Nephron (organoid): ENCODE data around the gene ST8SIA5.

ENCODE experiments used
- H3K27ac Mint-ChIP-seq, 3 experiments: 2 replicates each; pipeline ENCODE4 v1.8.0; 2020; ENCODE audit warnings: mixed read lengths in 3 of 3, mild to moderate bottlenecking in 2 of 3, moderate library complexity in 1 of 3
- H3K27me3 Mint-ChIP-seq: 2 replicates; pipeline ENCODE4 v1.8.0; 2021; ENCODE audit warnings: low read depth, mild to moderate bottlenecking, moderate library complexity, mixed read lengths
- H3K36me3 Mint-ChIP-seq: 2 replicates; pipeline ENCODE4 v1.8.0; 2020; ENCODE audit warnings: low read depth, mixed read lengths
- H3K4me1 Mint-ChIP-seq: 2 replicates; pipeline ENCODE4 v1.8.0; 2020; ENCODE audit warnings: mixed read lengths
- H3K4me3 Mint-ChIP-seq, 3 experiments: 2 replicates each; pipeline ENCODE4 v1.8.0; 2020; ENCODE audit warnings: mild to moderate bottlenecking in 3 of 3, mixed read lengths in 3 of 3, moderate library complexity in 2 of 3
- H3K9me3 Mint-ChIP-seq: 2 replicates; pipeline ENCODE4 v1.8.0; 2020; ENCODE audit warnings: mixed read lengths
- CTCF ChIP-seq, 3 experiments: fragments of 200-600 bp; sonication (generic); IDR thresholded peaks; one replicate each; pipeline ENCODE4 v1.5.0; 2021; ENCODE audit warnings: antibody characterized with exemption in 3 of 3; ENCODE audit not compliant: unreplicated experiment in 3 of 3

ST8SIA5 gene

GRCh38 chr18:46650681-46651080, 106.2 kb downstream of the ST8SIA5 start:
- no peak for TF ChIP-seq CTCF (IDR thresholded peaks at IDR 0.05; ENCODE audit: unreplicated experiment in 3 of 3)
- Mint-ChIP-seq H3K36me3 (no peaks in the 10 kb centered on the region), H3K27me3 (peaks cover 19% of the 10 kb centered on the region), H3K4me3 (no peak overlapping the region), H3K4me1 (no peaks in the 10 kb centered on the region), H3K9me3 (no peaks in the 10 kb centered on the region), H3K27ac (no peak overlapping the region)

GRCh38 chr18:46649071-46649862, 107.6 kb downstream of the ST8SIA5 start:
- TF ChIP-seq CTCF (IDR thresholded peaks at IDR 0.05; ENCODE audit: unreplicated experiment in 3 of 3), result no peak
- Mint-ChIP-seq H3K4me3 (no peak overlapping the region), H3K27ac (no peak overlapping the region), H3K36me3 (no peaks in the 10 kb centered on the region), H3K27me3 (peaks cover 22% of the 10 kb centered on the region), H3K9me3 (no peaks in the 10 kb centered on the region), H3K4me1 (no peaks in the 10 kb centered on the region)

DNA sequence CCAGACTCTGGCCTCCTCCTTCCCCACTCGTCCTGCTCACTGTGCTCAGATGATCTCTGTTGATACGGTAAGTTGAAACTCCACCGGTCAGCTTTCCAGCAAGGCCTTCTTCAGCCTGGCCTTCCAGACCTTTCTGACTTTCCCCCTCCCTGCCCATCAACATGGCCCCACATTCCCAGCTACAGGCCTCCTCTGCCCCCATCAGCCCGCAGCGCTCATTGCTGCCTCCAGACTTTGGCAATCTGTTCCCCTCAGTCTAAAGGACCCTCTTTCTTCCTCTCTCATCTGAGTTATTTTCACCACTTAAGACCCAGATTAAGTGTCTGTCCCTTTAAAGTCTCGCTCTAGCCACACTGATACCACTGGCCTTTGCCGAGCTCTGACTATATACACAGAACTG, 110.4 kb downstream of the ST8SIA5 start:
- no peaks in the 10 kb centered on the region for H3K36me3 Mint-ChIP-seq
- H3K27me3 Mint-ChIP-seq, result peaks cover 29% of the 10 kb centered on the region
- TF ChIP-seq CTCF (IDR thresholded peaks at IDR 0.05; ENCODE audit: unreplicated experiment in 3 of 3), result no peak
- H3K27ac Mint-ChIP-seq, result no peak overlapping the region
- no peaks in the 10 kb centered on the region for H3K9me3 Mint-ChIP-seq
- H3K4me1 Mint-ChIP-seq, result no peaks in the 10 kb centered on the region
- no peak overlapping the region for H3K4me3 Mint-ChIP-seq

DNA sequence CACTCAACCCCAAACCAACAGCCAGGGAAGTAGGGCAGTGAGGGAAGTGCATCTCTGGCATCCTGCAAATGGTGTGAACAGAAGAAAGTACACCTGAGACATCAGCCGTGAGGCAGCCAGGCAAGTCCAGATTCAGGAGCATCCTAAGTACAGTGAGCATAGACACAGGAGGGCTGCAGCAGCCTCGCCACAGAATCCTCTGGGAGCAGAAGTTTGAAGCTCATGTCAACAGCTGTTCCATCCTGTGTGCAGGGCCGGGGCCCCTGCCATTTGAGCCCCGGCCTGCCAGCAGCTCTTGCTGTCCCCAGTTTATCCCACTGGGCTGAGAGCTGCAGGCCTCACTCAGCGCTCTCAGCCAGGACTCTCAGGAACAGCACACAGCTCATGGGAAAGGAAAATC, 114.3 kb downstream of the ST8SIA5 start:
- H3K36me3 Mint-ChIP-seq, result no peaks in the 10 kb centered on the region
- H3K27ac Mint-ChIP-seq, result no peak overlapping the region
- no peaks in the 10 kb centered on the region for H3K4me1 Mint-ChIP-seq
- H3K27me3 Mint-ChIP-seq, result peaks cover 24% of the 10 kb centered on the region
- no peaks in the 10 kb centered on the region for H3K9me3 Mint-ChIP-seq
- no peak overlapping the region for H3K4me3 Mint-ChIP-seq
- TF ChIP-seq CTCF (IDR thresholded peaks at IDR 0.05; ENCODE audit: unreplicated experiment in 3 of 3), result no peak

DNA sequence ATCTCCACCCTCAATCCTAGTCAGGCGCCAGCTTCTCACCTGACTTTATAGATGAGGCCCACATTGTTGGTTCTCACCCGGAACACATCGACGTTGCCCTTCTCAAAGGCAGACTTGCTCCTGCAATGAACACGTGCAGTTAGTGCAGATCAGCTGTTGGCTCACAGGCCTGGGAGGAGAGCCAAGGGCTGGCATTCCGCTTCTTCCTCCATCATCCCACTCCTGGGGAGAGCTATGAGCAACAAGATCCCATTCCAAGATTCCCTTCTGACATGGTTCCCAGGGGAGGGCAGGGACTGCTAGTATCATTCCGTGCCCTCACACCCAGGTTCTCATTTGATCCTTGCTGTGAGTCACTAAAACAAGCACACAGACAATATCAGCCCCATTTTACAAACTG, 114.9 kb downstream of the ST8SIA5 start:
- Mint-ChIP-seq H3K9me3 (no peaks in the 10 kb centered on the region), H3K4me3 (no peak overlapping the region), H3K4me1 (no peaks in the 10 kb centered on the region), H3K27ac (no peak overlapping the region), H3K36me3 (no peaks in the 10 kb centered on the region), H3K27me3 (peaks cover 30% of the 10 kb centered on the region)
- no peak for TF ChIP-seq CTCF (IDR thresholded peaks at IDR 0.05; ENCODE audit: unreplicated experiment in 3 of 3)

- Mint-ChIP-seq H3K36me3 (no peaks in the 10 kb centered on the region), H3K4me3 (no peak overlapping the region), H3K9me3 (no peaks in the 10 kb centered on the region), H3K27me3 (peaks cover 21% of the 10 kb centered on the region), H3K4me1 (no peaks in the 10 kb centered on the region), H3K27ac (no peak overlapping the region)
- no peak for TF ChIP-seq CTCF (IDR thresholded peaks at IDR 0.05; ENCODE audit: unreplicated experiment in 3 of 3)
Observed at GRCh38 chr18:46639386-46639785, 117.5 kb downstream of the ST8SIA5 start.
